GM18909 (cell line): Measurements from ENCODE around the gene SUGP2.

Source experiments
- ATAC-seq: cut with Tn5 transposase; IDR thresholded peaks from one replicate; pipeline ENCODE4 v1.9.1; 2021; ENCODE audit warnings: mild to moderate bottlenecking; ENCODE audit not compliant: unreplicated experiment, poor library complexity

SUGP2 gene

DNA sequence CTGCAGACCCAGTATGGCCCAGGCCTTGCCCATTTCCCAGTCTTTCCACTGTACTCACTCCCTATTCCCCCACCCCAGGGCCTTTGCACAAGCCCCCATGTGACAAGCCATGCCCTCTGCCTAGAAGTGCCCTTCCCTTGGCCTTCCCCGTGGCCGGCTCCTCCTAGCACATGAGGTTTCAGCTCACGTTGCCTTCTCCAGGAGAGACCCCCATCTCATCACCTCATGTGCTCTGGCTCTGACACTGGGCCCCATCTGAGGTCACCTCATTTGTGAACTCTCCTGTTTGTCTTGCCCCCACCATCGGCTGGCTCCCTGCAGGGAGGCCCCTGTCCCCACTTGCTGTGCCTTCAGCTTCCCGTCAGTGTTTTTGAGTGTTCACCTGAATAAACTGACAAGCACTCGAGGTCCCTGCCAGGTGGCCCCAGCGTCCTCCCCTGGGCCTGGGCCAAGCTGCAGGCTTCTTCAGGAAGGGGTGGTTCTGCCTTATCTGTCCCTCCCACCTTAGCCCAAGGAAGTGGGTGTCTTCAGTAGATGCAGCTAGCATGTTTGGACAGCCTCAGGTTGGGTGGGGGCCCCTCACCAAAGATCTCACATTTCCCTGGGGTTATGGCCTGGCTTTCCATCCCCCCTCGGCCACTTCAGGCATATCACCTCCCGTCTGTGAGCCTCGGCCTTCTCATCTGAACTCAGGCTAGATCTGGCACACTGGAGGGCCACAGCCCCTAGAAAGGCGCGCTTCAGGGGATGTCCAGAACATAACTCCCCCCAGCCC is 26.7 kb upstream of the SUGP2 start:
- ATAC-seq = no peak

DNA sequence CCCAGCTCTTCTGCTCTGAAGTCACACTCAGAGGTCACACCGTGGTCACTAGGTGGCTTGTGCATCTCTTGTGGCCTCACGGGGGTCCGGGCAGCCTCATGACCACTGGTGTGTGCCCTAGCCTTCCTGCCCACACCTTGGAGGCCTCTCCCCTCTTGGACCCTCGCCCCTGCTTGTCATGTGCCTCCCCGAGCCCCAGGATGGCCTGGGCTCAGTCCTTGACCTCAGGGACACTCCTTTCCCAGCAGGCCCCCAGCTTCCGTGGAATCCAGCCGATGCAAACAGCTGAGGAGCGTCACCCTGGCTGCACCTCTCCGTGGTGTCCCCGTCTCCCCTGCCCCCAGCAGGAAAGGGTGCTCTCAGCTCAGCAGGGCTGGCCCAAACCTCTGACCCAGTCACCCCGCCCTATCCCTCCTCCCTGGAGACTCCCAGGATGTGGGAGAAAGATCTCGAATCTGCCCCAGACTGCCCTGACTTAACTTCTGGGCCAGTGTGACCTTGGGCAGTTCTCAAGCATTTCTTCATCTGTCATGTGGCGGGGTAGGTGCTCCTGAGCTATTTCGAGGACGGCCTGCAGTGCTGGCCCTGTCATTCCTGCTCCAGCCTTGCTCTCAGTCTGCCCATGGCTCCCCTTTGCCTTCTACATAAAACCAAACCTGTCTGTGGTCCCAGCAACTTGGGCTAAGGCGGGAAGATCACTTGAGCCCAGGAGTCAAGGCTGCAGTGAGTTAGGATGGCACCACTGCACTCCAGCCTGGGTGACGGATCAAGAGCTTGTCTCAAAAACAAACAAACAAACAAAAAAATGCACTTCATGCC is 25.9 kb upstream of the SUGP2 start:
- no peak for ATAC-seq

DNA sequence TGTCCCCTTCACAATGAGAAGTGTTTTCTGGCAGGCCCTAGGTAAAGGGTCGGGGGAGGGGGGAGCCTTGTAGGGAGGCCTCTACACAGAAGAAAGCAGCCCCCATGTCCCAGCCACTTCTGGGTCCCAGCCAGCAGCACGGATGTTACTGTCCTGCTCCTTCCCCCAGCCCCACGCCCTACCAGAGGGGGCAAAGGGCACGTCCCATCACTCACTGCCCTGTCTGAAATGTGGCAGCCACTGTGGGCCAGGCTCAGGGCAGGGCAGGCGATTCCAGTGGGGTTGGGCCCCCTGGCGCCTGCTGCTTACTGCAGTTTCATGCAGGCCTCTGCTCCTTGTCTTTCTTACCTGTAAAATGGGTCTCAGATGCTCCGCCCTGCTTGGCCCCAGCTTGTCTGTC is 24.4 kb upstream of the SUGP2 start:
- no peak for ATAC-seq

- no peak for ATAC-seq
Observed at GRCh38 chr19:19057317-19057716, 24.0 kb upstream of the SUGP2 start.

- ATAC-seq = no peak
Observed at GRCh38 chr19:19056636-19057275, 23.4 kb upstream of the SUGP2 start.

GRCh38 chr19:19055701-19056100 is 22.4 kb upstream of the SUGP2 start:
- ATAC-seq = no peak

- ATAC-seq = no peak
Observed at GRCh38 chr19:19054939-19055440, 21.7 kb upstream of the SUGP2 start.

- no peak for ATAC-seq
Observed at GRCh38 chr19:19054315-19054938, 21.1 kb upstream of the SUGP2 start.

DNA sequence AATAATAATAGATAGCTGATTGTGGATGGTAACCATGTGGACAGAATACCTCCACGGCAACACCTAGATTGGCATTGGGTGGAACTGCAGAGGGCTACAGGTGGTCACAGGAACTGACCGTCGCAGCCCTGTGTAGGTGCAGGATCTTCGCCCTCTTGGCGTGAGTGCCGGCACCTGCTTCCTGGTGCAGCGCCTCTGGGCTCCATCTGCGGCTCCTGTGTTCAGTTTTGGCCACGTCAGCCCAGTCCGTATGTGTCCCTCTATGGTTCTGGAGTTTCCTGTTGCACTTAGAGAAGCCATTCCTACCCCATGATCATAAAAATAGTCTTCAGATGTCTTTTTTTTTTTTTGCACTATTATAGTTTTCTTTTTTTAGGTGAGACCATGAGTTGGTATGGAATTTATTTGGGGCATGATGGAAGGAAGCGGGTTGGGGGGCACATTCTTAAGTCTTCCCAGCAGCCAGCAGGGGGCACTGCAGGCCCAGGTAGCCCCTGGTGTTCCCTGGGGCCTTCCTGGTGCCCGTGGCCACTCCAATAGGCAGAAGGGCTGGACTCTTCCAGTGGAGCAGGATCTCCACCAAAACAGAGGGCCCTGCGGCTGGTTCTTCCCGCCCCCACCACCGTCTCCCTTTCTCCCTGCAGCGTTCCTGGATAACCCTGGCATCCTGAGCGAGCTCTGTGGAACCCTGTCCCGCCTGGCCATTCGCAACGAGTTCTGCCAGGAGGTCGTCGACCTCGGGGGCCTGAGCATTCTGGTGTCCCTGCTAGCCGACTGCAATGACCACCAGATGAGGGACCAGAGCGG is 20.4 kb upstream of the SUGP2 start:
- ATAC-seq = no peak

DNA sequence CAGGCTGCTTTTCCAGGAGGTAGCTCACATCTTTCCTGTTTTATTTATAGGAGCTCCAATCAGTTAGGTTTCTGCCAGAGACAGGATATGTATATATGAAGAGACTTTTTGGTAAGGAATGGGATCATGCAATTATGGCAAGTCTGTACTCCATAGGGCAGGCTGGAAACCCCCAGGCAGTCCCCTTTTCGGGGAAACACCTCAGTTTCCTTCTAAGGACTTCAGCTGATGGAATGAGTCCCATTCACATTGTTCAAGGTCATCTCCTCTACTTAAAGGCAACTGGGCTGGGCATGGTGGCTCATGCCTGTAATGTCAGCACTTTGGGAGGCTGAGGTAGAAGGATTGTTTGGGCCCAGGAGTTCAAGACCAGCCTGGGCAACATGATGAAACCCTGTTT is 19.6 kb upstream of the SUGP2 start:
- no peak for ATAC-seq

- no peak for ATAC-seq
Observed at GRCh38 chr19:19051478-19052213, 18.3 kb upstream of the SUGP2 start.

DNA sequence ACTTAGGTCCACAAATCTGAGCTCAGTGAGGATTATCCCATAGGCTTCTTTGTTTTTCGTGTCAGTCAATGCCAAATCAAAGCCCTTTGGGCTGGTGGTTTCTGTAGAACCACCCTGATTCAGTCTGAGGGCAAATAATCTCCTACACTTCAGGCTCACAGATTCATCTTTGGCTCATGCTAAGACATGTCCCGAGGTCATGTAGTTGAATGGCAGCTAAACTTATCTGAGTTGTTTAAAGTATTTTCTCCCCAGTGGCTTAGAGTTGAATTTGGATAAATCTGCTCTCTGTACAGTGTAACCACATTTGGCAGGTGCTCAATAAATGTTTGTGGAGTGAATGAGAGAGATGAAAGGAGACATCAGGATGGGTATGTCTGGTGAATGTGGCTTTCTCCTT is 17.4 kb upstream of the SUGP2 start:
- no peak for ATAC-seq

DNA sequence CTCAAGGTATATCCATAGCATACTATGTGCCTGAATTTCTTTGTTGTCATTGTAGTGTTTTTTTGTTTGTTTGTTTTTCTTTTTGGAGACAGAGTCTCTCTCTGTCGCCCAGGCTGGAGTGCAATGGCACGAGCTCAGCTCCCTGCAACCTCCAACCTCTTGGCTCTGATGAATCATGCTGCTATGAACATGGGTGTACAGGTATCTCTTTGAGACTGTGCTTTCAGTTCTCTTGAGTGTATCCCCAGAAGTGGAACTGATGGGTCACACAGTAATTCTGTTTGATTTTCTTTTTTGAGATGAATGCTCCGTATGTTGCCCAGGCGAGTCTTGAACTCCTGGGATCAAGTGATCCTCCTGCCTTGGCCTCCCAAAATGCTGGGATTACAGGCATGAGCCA is 16.8 kb upstream of the SUGP2 start:
- no peak for ATAC-seq

DNA sequence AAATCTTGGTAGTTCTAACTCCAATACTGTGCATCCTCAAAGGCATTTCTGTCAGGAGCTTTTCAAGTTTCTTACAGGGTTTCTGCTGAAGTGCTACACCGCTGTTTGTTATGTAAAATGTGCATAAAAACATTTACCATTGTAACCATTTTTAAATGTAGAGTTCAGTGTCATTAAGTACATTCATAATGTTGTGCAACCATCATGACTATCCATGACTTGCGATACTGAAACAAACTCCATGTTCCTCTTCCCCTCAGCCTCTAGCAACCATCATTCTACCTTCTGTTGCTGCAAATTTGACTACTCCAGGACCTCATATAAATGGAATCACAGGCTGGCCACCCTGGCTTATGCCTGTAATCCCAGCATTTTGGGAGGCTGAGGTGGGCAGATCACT is 16.1 kb upstream of the SUGP2 start:
- ATAC-seq = no peak

GRCh38 chr19:19043881-19044280 is 10.6 kb upstream of the SUGP2 start:
- no peak for ATAC-seq

DNA sequence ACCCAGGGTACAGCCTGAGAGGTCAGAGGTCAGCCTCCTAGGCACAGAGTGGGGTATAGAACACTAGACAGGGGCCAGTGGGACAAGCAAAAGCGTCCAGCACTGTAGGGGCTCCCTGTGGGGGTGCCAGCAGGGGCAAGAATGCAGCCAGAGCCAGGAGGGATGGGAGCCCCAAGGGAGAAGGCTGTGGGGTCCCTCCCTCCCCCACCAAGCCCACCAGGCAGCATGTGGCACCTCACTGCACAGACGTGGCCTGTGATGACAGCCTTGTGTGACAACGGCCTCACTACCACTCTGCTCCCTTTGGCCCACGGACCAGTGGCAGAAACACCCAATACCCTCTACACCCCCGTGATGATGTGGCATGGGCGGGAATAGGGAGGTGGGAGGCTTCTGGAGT is 10.2 kb upstream of the SUGP2 start:
- no peak for ATAC-seq

DNA sequence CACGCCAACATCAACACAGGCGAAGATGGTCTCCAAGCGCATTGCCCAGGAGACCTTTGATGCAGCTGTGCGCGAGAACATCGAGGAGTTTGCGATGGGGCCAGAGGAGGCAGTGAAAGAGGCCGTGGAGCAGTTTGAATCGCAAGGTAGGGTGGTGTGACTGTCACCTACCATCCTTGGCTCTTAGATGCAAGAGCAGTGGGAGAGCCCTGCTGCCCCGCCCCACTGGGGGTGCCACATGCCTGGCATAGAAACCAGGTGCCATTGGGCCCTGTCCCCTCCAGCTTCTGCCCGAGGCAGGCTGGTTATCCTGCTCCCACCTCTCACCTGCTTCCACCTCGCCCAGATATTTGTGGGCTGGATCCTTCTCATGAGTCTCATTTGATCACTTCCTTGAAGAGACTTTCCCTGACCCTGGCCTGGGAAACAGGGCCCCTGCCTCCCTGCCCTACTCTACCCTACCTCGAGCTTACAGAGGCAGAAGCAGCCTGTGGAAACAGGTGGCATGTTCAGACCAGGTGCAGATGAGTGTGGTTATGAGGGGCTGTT is 9.5 kb upstream of the SUGP2 start:
- ATAC-seq = no peak

GRCh38 chr19:19040417-19040816 is 7.1 kb upstream of the SUGP2 start:
- ATAC-seq = no peak

GRCh38 chr19:19039901-19040300 is 6.6 kb upstream of the SUGP2 start:
- no peak for ATAC-seq
